Mesodermal cell (in vitro differentiated cells): Measurements from ENCODE around the gene PKP4.
"Not testable (repeated sequence)": the region's sequence is repeated elsewhere in the genome, so short reads cannot be mapped to it uniquely, and the experiment has no call there.

Source experiments
- H3K27ac ChIP-seq: 2 replicates; pipeline ENCODE4 v1.7.0; 2013; ENCODE audit warnings: mild to moderate bottlenecking, low read depth, low read length, moderate library complexity; ENCODE audit not compliant: severe bottlenecking
- H3K36me3 ChIP-seq: 2 replicates; pipeline ENCODE4 v1.7.1; 2013; ENCODE audit warnings: mild to moderate bottlenecking, low read length, moderate library complexity; ENCODE audit not compliant: control insufficient read depth, insufficient read depth
- H3K4me1 ChIP-seq: one replicate; pipeline ENCODE4 v1.7.1; 2013; ENCODE audit warnings: mild to moderate bottlenecking, low read length; ENCODE audit not compliant: insufficient read depth, control insufficient read depth, poor library complexity, severe bottlenecking
- H3K4me3 ChIP-seq: 2 replicates; pipeline ENCODE4 v1.7.0; 2013; ENCODE audit warnings: low read length, control low read depth, mild to moderate bottlenecking; ENCODE audit not compliant: insufficient read depth, poor library complexity, severe bottlenecking; ENCODE audit errors: extremely low read depth
- H3K9me3 ChIP-seq: 2 replicates; pipeline ENCODE4 v1.7.1; 2013; ENCODE audit warnings: mild to moderate bottlenecking, low read length, moderate library complexity; ENCODE audit not compliant: control insufficient read depth
- WGBS, 2 experiments: methylation state at CpG; one replicate each; pipeline ENCODE4 v1.1.5; 2013; ENCODE audit warnings: missing lambda C conversion rate in 2 of 2; ENCODE audit not compliant: insufficient coverage in 2 of 2; 5-methylcytosine and 5-hydroxymethylcytosine counted together

PKP4 gene

DNA sequence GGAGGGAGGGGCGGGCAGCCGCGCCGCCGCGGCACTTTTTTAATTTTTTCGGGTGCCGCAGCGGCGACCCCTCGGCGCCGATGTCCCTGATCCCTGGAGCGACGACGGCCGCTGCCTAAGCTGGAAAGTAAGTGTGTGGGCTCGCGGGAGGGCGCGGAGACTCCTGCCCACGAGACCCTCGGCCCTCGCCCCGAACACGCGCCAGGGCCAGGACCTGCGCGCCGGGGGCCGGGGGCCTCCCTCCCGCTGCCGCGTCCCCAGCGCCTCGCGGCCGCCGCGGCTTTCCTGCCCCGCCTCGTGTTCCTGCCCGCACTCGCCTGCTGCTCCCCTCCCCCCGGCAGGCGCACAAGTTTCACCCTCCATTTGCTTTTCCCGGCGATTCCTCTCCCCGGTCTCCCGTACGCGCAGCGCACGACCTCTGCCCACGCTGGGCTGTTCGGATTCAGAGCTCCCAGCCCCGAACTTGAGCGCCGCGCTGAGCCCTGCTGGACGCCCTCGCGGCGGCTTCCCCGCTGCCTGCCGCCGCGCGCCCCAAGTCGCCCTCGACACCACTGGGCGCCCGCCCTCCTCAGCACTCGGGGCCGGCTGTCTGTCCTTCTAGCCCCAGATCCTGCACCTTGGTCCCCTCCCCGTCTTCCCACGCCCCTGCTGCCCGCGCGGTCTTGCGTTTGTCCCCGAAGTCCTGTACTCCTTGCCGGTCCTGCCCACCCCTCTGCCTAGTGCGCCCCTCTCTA, 507 bp downstream of the PKP4 start:
- peaks cover 10% of the 10 kb centered on the region for H3K4me1 ChIP-seq
- H3K27ac ChIP-seq = peak overlapping the region; percentile 93
- H3K9me3 ChIP-seq = no peaks in the 10 kb centered on the region
- H3K4me3 ChIP-seq = peak overlapping the region; percentile 73
- H3K36me3 ChIP-seq = no peaks in the 10 kb centered on the region
- 0% methylated on average over 45 to 71 of the region's 84 CpGs for WGBS, 2 experiments

DNA sequence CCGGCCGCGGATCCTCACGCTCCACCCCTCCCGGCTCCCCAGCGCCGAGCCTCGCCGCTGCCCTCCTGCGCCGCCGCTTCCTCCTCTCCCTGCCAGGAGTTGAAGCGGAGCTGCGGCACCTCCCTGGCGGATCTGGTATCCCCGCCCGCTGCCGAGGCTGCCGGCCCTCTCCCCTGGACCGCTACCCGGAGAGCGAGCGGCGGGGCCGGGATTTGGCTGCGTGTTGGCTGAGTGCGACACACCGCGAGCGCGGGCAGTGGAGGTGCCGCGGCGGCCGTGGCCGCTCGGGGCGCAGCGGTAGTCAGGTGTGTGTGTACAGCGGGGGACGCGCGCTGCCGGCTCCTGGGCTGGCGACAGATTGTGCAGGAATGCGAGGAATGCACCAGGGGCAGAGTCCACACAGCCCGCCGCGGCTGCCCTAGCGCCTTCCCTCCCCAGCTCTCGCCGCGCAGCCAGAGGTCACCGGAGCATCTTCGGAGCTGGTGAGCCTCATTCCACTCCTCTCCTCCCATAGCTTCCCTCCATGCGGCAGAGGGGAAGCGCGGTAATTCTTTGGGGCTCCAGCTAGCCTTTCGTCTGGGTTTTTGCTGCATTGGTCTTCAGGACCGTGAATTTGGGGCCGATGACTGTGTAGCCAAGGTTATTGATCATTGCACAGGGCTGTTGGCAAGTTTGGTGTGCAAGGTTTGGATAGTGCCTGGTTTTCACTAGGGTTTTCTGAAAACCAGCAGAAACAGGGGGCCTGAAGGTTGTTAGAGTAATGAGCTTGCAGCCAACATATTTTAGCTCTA, 1.3 kb downstream of the PKP4 start:
- H3K36me3 ChIP-seq = no peaks in the 10 kb centered on the region
- peaks cover 10% of the 10 kb centered on the region for H3K4me1 ChIP-seq
- WGBS, 2 experiments = 0% methylated on average over 41 to 49 of the region's 61 CpGs
- H3K27ac ChIP-seq = peak overlapping the region; percentile 93
- H3K9me3 ChIP-seq = no peaks in the 10 kb centered on the region
- peak overlapping the region; percentile 73 for H3K4me3 ChIP-seq

DNA sequence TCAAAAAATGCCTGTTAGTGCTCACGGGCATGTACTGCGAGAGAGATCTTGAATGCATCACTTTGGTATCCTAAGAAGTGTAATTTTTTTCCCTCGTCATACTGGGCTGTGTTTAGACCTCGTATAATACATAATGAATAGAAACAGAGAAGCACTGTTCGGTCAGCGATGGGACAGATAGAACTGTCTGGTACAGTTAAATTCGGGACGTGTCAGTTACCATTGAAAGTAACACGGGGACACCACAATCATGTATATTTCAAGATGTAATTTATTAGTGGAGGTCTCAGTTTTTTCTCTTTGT, 1.8 kb downstream of the PKP4 start:
- Histone ChIP-seq H3K4me1 (peaks cover 10% of the 10 kb centered on the region), H3K9me3 (no peaks in the 10 kb centered on the region), H3K36me3 (no peaks in the 10 kb centered on the region), H3K4me3 (peak overlapping the region; percentile 73), H3K27ac (peak overlapping the region; percentile 93)
- 0% methylated on average over 2 of the region's 9 CpGs; no CpG with 5 or more reads in 1 of the 2 experiments for WGBS, 2 experiments

DNA sequence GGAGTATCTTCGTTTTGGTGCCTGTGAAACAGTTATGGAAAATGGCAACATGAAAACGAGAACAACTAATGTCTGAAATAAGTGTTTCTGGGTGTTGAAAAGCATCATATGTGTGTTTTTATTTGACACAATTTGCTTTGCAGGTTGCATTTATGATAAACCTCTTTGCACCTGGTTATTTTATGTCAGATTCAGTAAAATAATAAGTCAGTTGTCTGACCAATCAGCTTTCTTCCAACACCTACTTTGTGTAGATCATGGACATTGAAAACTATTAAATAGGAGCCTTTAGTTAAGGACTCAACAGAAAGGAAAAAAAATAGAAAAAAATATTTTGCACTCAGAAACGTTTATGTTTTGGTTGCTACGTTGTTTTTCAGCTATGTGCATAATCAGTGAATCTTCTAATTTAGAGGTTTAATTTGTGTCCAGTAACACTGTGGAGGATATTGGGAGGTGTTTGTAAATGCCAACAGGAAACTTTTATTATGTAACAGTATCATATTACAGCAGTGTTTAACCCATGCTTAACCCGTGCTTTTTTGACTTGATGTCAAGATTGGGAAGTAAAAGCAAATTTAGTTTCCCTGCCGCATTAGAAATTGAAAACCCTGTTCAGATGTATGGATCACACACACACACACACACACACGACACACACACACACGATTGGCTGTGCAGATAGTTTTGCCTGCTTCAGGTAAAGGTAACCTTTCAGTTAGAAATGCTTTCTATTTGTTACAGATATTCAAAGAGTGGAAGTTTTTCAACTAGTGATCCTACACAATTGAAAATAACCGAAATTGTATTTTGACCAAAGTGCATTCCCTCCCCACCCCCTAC, 2.6 kb downstream of the PKP4 start:
- no peak overlapping the region for H3K27ac ChIP-seq
- H3K4me1 ChIP-seq = peaks cover 10% of the 10 kb centered on the region
- WGBS, 2 experiments = 24 to 38% methylated on average over 2 to 5 of the region's 9 CpGs
- no peaks in the 10 kb centered on the region for H3K36me3 ChIP-seq
- H3K9me3 ChIP-seq = no peaks in the 10 kb centered on the region
- H3K4me3 ChIP-seq = peak overlapping the region; percentile 73

DNA sequence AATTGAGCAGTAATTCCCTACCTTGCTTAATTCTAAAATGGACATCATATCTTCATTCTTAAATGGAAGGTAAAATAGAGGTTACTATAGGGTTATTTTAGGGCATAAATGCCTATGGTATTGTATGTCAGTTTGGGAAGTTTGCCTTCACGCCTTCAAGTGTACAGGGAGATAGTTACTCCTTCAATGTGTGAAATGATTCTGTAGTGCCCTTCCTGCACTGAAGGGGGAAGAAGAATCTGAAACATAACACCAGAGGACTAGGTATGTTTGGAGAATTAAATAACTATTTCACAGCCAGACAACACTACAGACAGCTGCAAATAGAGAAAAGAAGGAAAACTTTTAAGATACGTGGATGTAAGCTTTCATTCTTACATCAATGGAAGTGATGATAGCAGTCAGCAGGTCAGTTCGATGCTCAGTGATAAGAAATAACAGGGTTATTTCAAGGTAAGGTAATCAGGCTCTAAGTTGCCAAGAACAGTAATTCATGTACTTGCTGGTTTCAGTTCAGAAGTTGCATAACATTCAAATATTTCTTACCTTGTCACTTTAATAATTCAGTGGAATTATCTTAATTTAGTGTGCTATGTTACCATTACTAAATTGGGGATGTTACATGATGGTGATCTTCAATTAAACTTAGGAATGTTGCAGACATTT, 4.0 kb downstream of the PKP4 start:
- Histone ChIP-seq H3K36me3 (no peaks in the 10 kb centered on the region), H3K4me1 (peaks cover 10% of the 10 kb centered on the region), H3K27ac (no peak overlapping the region), H3K9me3 (no peaks in the 10 kb centered on the region), H3K4me3 (no peak overlapping the region)
- WGBS, 2 experiments = 76 to 92% methylated on average over 3 of the region's 3 CpGs

DNA sequence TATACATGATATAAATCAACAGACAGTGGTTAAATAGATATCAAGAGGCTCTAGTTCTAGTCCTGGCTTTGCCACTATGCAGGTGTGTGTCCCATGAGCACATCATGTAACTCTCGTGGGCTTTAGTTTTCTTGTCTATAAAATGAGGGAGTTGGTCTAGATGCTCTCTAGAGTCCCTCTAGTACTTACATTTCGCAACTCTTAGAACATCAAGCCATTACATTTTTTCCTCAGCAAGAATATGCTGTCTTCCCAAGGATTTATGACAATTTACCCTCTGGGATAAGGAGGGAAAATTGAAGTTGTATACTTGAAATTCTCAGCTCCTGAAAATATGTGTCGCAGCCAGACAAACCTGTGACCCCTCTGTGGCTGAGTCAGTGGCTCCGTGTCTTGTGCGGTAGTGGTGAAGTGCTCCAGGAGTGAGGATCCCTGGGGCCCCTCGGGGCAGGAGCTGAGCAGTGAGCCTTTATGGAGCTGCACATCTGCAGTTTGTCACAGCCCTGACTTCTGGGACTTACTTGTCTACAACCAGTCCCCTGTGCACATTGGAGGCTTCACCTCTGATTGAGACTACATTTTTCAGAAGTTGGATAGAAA, 6.8 kb downstream of the PKP4 start:
- WGBS, 2 experiments = 92 to 95% methylated on average over 3 of the region's 6 CpGs
- Histone ChIP-seq H3K27ac (no peak overlapping the region), H3K9me3 (no peaks in the 10 kb centered on the region), H3K4me3 (no peak overlapping the region), H3K36me3 (no peaks in the 10 kb centered on the region), H3K4me1 (peaks cover 10% of the 10 kb centered on the region)

DNA sequence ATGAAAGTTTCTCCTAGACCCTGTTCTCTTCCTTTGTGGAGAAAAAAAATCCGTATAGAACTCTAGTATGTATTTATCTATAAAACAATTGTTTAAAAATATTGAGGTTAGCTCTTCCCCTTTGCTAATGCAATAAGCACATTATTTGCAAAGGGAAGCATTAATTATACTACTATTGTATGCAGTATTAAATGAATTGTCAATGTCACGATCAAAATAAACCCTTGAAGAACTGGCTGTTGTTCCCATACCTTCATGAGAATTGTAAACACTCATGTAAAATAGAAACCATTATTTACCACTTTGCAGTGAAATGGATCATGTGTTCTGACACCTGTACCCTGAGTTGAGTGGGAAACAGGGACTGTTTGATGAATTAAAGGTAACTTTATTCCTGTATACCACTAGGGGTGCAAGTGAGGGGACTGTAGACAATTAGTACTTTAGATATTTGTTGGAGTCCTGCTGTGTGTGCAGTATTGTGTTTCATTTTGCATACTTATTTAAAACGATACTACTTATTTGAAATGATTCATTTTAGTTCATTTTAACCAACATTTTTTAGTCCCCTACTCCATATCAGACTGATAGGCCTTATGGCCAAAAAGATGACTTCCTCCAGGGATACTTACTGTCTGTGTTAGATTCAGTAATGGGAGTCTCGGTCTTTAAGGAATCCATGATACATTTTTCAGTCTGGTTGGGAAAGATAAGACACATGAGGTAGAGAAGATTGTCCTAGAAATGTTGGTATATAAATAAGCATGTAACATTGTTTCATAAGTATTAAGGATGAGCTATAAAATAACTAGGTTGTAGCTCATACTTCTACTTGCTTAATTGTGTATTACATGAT, 7.9 kb downstream of the PKP4 start:
- peaks cover 3% of the 10 kb centered on the region for H3K4me1 ChIP-seq
- 100% methylated on average over 1 of the region's 4 CpGs for WGBS, 2 experiments
- no peak overlapping the region for H3K4me3 ChIP-seq
- no peak overlapping the region for H3K27ac ChIP-seq
- H3K9me3 ChIP-seq = no peaks in the 10 kb centered on the region
- peaks cover under 1% of the 10 kb centered on the region for H3K36me3 ChIP-seq

DNA sequence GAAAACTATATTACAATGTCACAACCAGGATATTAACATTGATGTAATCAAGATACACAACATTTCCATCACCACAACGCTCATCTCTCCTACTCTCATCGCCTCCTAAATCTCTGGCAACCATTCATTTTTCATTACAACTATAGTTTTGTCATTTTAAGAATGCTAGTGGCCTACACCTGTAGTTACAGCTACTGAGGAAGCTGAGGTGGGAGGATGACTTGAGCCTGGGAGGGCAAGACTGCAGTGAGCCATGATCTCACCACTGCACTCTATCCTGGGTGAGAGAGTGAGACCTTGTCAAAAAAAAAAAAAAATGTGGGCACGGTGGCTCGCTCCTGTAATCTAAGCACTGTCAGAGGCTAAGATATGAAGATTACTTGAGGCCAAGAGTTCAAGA, 10.5 kb downstream of the PKP4 start:
- Histone ChIP-seq H3K4me1 (no peaks in the 10 kb centered on the region), H3K4me3 (no peak overlapping the region), H3K9me3 (no peaks in the 10 kb centered on the region), H3K36me3 (peaks cover 16% of the 10 kb centered on the region), H3K27ac (no peak overlapping the region)
- WGBS, 2 experiments = 100% methylated on average over 1 to 3 of the region's 4 CpGs

DNA sequence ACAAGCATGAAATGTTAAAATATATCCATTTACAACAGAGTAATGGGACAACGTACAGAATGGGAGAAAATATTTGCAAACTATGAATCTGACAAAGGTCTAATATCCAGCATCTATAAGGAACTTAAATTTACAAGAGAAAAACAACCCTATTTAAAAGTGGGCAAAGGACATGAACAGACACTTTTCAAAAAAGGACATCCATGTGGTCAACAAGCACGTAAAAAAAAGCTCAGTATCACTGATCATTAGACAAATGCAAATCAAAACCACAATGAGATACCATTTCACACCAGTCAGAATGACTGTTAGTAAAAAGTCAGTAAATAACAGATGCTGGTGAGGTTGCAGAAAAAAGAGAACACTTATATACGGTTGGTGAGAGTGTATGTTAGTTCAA, 16.1 kb downstream of the PKP4 start:
- 100% methylated on average over 1 of the region's 3 CpGs; no CpG with 5 or more reads in 1 of the 2 experiments for WGBS, 2 experiments
- H3K9me3 ChIP-seq, H3K4me1 ChIP-seq, H3K27ac ChIP-seq, H3K4me3 ChIP-seq: not testable (repeated sequence)
- peaks cover 19% of the 10 kb centered on the region for H3K36me3 ChIP-seq
